CD14-positive monocyte (primary cell): Measurements from ENCODE around the gene RASSF1. TPM values are rescaled to one million over a fixed set of nuclear protein-coding genes. Genes with fewer than 3 reads are reported as not detected.

ENCODE experiments used
- DNase-seq, 3 donors: peaks; one replicate each; pipeline ENCODE4 v3.0.0-alpha.2; 2011 to 2022
- H2AFZ ChIP-seq: 2 replicates; pipeline ENCODE4 v1.6.0; 2012; ENCODE audit warnings: mild to moderate bottlenecking, low read depth, low read length, inconsistent platforms; ENCODE audit not compliant: insufficient read depth, poor library complexity, severe bottlenecking
- H3K27ac ChIP-seq, 2 donors: 1 replicate in 1 of 2; 2 replicates in 1 of 2; pipeline ENCODE4 v1.5.1; 2012 to 2013; ENCODE audit warnings: low read length in 2 of 2, control low read depth in 1 of 2, inconsistent platforms in 1 of 2, low read depth in 1 of 2, mild to moderate bottlenecking in 1 of 2
- H3K27me3 ChIP-seq, 2 donors: one replicate each; pipeline versions ENCODE4 v1.6.0 to v1.6.1; 2011 to 2013; ENCODE audit warnings: low read length in 2 of 2; ENCODE audit not compliant: control insufficient read depth in 2 of 2, insufficient read depth in 2 of 2
- H3K36me3 ChIP-seq, 2 donors: replicated peaks in 1 of 2; 1 replicate in 1 of 2; 2 replicates in 1 of 2; pipeline versions ENCODE4 v1.5.1 to v1.6.1; 2012 to 2013; ENCODE audit warnings: low read length in 2 of 2, control low read depth in 1 of 2, inconsistent platforms in 1 of 2, mild to moderate bottlenecking in 1 of 2; ENCODE audit not compliant: insufficient read depth in 2 of 2, control insufficient read depth in 1 of 2
- H3K4me1 ChIP-seq, 2 donors: 1 replicate in 1 of 2; 2 replicates in 1 of 2; pipeline versions ENCODE4 v1.5.1 to v1.6.1; 2012 to 2013; ENCODE audit warnings: low read length in 2 of 2, control low read depth in 1 of 2, inconsistent platforms in 1 of 2, mild to moderate bottlenecking in 1 of 2, moderate library complexity in 1 of 2; ENCODE audit not compliant: insufficient read depth in 2 of 2, control insufficient read depth in 1 of 2
- H3K4me2 ChIP-seq: replicated peaks from 2 replicates; pipeline ENCODE3; 2012; ENCODE audit warnings: low read length, moderate library complexity, mild to moderate bottlenecking; ENCODE audit not compliant: poor library complexity, severe bottlenecking; ENCODE audit errors: extremely low read depth
- H3K4me3 ChIP-seq, 3 experiments: fragments of 200-600 bp in 1 of 3; sonication (generic) in 1 of 3; replicated peaks in 1 of 3; 1 replicate in 2 of 3; 2 replicates in 1 of 3; pipeline ENCODE4 v1.5.1; 2011 to 2013; ENCODE audit warnings: low read length in 3 of 3, mild to moderate bottlenecking in 3 of 3, control low read depth in 2 of 3, low read depth in 2 of 3, inconsistent platforms in 1 of 3, moderate library complexity in 1 of 3
- H3K79me2 ChIP-seq: 2 replicates; pipeline ENCODE4 v1.6.0; 2012; ENCODE audit warnings: mild to moderate bottlenecking, control low read depth, inconsistent platforms, low read length, moderate library complexity; ENCODE audit not compliant: insufficient read depth
- H3K9ac ChIP-seq: 2 replicates; pipeline ENCODE4 v1.6.0; 2017; ENCODE audit warnings: low read length, mild to moderate bottlenecking; ENCODE audit not compliant: insufficient read depth, poor library complexity, severe bottlenecking
- H3K9me3 ChIP-seq, 2 donors: replicated peaks in 1 of 2; 1 replicate in 1 of 2; 2 replicates in 1 of 2; pipeline versions ENCODE4 v1.5.1 to v1.6.1; 2012 to 2013; ENCODE audit warnings: low read length in 2 of 2, control low read depth in 1 of 2; ENCODE audit not compliant: control insufficient read depth in 1 of 2, insufficient read depth in 1 of 2
- H4K20me1 ChIP-seq: 2 replicates; pipeline ENCODE4 v1.6.0; 2012; ENCODE audit warnings: mild to moderate bottlenecking, low read length, control low read depth, moderate library complexity; ENCODE audit not compliant: insufficient read depth
- H3K27ac Mint-ChIP-seq, 7 donors: one replicate each; pipeline ENCODE4 v1.8.0; 2020; ENCODE audit warnings: mild to moderate bottlenecking in 7 of 7, mixed read lengths in 7 of 7, moderate library complexity in 6 of 7, inconsistent platforms in 2 of 7
- H3K27me3 Mint-ChIP-seq, 3 donors: one replicate each; pipeline ENCODE4 v1.8.0; 2021 to 2022; ENCODE audit warnings: low read depth in 3 of 3, mild to moderate bottlenecking in 3 of 3, mixed read lengths in 3 of 3, moderate library complexity in 3 of 3, inconsistent platforms in 1 of 3
- H3K36me3 Mint-ChIP-seq, 2 donors: one replicate each; pipeline ENCODE4 v1.8.0; 2020; ENCODE audit warnings: mixed read lengths in 2 of 2, inconsistent platforms in 1 of 2, mild to moderate bottlenecking in 1 of 2
- H3K4me1 Mint-ChIP-seq: one replicate; pipeline ENCODE4 v1.8.0; 2020; ENCODE audit warnings: mild to moderate bottlenecking, mixed read lengths
- H3K4me3 Mint-ChIP-seq, 2 donors: one replicate each; pipeline ENCODE4 v1.8.0; 2020; ENCODE audit warnings: mild to moderate bottlenecking in 2 of 2, mixed read lengths in 2 of 2, moderate library complexity in 1 of 2
- H3K9me3 Mint-ChIP-seq, 7 donors: one replicate each; pipeline ENCODE4 v1.8.0; 2020 to 2022; ENCODE audit warnings: mixed read lengths in 7 of 7, mild to moderate bottlenecking in 6 of 7, moderate library complexity in 6 of 7, inconsistent platforms in 2 of 7
- WGBS: methylation state at CpG from one replicate; pipeline ENCODE4 v1.1.5; 2013; ENCODE audit warnings: missing lambda C conversion rate; ENCODE audit not compliant: insufficient coverage; 5-methylcytosine and 5-hydroxymethylcytosine counted together
- intact Hi-C, 2 donors: fragments of 100-400 bp; cut with micrococcal nuclease; formaldehyde crosslinking; loops; one replicate each; pipeline versions ENCODE4 v1.15.0 to v1.15.1; 2023
- polyA plus RNA-seq, 3 donors: library from polyadenylated mRNA; depleted of rRNA in 1 of 3; unstranded in 2 of 3; stranded (reverse) in 1 of 3; fragments of 300-500 nt in 2 of 3; fragments of >200 nt in 1 of 3; fragmentation: Illumina TruSeq in 2 of 3; gene quantifications; 1 replicate in 2 of 3; 2 replicates in 1 of 3; pipeline ENCODE4 v1.2.3, GENCODE V29; 2012 to 2021
- TF ChIP-seq, protein P1 (sequence below): fragments of 200-600 bp; IDR thresholded peaks from one replicate; pipeline ENCODE4 v1.8.0; 2022; ENCODE audit warnings: antibody characterized with exemption, mild to moderate bottlenecking

RASSF1 gene
- polyA plus RNA-seq, 3 donors: 16.0 to 229 (median 24.0) TPM

DNA sequence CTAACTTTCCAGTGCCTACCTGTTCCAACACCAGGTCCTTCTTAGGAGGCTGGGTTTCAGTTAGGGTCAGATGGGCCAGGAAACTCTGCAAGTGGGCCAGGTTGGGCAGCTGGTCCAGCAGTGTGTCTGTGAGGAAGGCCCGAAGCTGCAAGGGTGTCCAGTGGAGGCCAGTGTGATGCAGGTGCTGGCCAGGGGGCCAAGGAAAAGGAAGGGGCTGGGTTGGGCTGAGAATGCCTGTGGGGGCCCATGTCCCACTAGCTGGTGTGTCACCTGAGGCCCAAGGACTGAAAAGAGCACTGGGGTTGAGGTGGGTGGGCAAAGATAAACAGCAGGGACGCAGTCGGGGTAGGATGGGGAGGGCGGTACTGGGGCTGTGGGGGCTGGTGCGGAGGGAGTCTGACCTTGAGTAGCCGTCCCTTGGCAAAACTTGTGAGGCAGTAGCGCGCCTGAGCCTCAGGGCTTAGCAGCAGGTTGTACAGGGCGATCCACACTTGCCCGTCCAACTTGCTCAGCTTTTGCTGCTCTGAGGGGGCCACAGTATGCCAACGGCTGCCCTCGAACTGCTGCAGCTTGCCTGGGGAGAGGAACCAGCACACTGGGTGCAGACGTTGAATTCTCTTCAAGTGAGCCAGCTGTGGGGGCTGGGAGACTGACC is 1.5 kb upstream of the RASSF1 start:
- H3K4me1 ChIP-seq: peaks cover 58 to 91% of the 10 kb centered on the region in 2 donors
- Mint-ChIP-seq H3K4me3 (peak overlapping the region in 1 of 2 donors; percentile 88), H3K27me3 (no peaks in the 10 kb centered on the region), H3K9me3 (no peaks in the 10 kb centered on the region), H3K36me3 (peaks cover 5 to 7% of the 10 kb centered on the region in 2 donors), H3K4me1 (peaks cover 69% of the 10 kb centered on the region), H3K27ac (peak overlapping the region in 2 of 7 donors; percentile 25 to 75)
- H3K27me3 ChIP-seq: no peaks in the 10 kb centered on the region
- H3K79me2 ChIP-seq: peaks cover 55% of the 10 kb centered on the region
- H3K4me3 ChIP-seq: peak overlapping the region in 2 of 3 experiments; percentile 83 to 94
- H3K27ac ChIP-seq: peak overlapping the region; percentile 91 to 98
- peak overlapping the region; percentile 94 for H3K9ac ChIP-seq
- H3K9me3 ChIP-seq: no peaks in the 10 kb centered on the region
- 73% methylated on average over 13 of the region's 13 CpGs for WGBS
- H3K4me2 ChIP-seq: peak overlapping the region; percentile 95
- TF ChIP-seq, protein P1, sequence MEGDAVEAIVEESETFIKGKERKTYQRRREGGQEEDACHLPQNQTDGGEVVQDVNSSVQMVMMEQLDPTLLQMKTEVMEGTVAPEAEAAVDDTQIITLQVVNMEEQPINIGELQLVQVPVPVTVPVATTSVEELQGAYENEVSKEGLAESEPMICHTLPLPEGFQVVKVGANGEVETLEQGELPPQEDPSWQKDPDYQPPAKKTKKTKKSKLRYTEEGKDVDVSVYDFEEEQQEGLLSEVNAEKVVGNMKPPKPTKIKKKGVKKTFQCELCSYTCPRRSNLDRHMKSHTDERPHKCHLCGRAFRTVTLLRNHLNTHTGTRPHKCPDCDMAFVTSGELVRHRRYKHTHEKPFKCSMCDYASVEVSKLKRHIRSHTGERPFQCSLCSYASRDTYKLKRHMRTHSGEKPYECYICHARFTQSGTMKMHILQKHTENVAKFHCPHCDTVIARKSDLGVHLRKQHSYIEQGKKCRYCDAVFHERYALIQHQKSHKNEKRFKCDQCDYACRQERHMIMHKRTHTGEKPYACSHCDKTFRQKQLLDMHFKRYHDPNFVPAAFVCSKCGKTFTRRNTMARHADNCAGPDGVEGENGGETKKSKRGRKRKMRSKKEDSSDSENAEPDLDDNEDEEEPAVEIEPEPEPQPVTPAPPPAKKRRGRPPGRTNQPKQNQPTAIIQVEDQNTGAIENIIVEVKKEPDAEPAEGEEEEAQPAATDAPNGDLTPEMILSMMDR: no peak
- H4K20me1 ChIP-seq: peaks cover 7% of the 10 kb centered on the region
- intact Hi-C loops: no loop called here
- no peak for DNase-seq
- H2AFZ ChIP-seq: no peak overlapping the region
- H3K36me3 ChIP-seq: no peaks in the 10 kb centered on the region

DNA sequence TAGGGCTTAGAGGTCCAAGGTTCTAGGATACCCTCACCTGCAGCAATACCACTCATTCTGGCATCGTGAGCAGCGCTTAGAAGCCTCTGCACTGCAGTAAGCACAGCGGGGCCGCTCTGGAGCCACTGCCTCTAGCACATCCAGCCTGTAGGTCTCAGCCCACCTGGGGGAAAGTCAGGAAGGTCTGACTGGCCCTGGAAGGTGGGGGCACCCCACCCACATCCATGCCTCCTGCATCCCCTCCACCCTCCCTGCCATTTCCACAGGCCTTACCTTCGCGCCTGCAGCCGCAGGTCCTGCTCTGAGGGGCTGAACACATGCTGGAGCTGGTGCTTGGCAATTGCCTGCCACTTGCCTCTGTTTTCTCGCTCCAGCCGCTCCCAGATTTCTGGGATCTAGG is 901 bp upstream of the RASSF1 start:
- H3K4me1 ChIP-seq: peaks cover 59 to 92% of the 10 kb centered on the region in 2 donors
- no peaks in the 10 kb centered on the region for H3K9me3 ChIP-seq
- H3K79me2 ChIP-seq: peaks cover 61% of the 10 kb centered on the region
- peak overlapping the region; percentile 50 to 94 (median 83) for H3K4me3 ChIP-seq
- H3K4me1 Mint-ChIP-seq: peaks cover 69% of the 10 kb centered on the region
- DNase-seq: no peak
- TF ChIP-seq, protein P1: no peak
- H2AFZ ChIP-seq: peak overlapping the region; percentile 77
- H3K9ac ChIP-seq: peak overlapping the region; percentile 94
- H4K20me1 ChIP-seq: peaks cover 13% of the 10 kb centered on the region
- 95% methylated on average over 5 of the region's 9 CpGs for WGBS
- peak overlapping the region; percentile 91 to 98 for H3K27ac ChIP-seq
- H3K9me3 Mint-ChIP-seq: no peaks in the 10 kb centered on the region
- peak overlapping the region; percentile 79 to 88 for H3K4me3 Mint-ChIP-seq
- H3K4me2 ChIP-seq: peak overlapping the region; percentile 95
- H3K27me3 ChIP-seq: no peaks in the 10 kb centered on the region
- H3K36me3 ChIP-seq: peaks cover 0 to 2% of the 10 kb centered on the region in 2 donors
- peak overlapping the region in 5 of 7 donors; percentile 91 to 96 (median 94) for H3K27ac Mint-ChIP-seq
- intact Hi-C loops: no loop called here
- H3K27me3 Mint-ChIP-seq: no peaks in the 10 kb centered on the region
- peaks cover 7 to 9% of the 10 kb centered on the region in 2 donors for H3K36me3 Mint-ChIP-seq
